Measurements from ENCODE around the gene HMCN1.

The HMCN1 gene

GRCh38 chr1:185864331-185864730 is 130.1 kb downstream of the HMCN1 start:
- DNase-seq (ENCODE audit: low read depth), result no peak
- H3K4me3 ChIP-seq (ENCODE audit: low read depth, low read length), result no peak overlapping the region
- TF ChIP-seq, protein P1, sequence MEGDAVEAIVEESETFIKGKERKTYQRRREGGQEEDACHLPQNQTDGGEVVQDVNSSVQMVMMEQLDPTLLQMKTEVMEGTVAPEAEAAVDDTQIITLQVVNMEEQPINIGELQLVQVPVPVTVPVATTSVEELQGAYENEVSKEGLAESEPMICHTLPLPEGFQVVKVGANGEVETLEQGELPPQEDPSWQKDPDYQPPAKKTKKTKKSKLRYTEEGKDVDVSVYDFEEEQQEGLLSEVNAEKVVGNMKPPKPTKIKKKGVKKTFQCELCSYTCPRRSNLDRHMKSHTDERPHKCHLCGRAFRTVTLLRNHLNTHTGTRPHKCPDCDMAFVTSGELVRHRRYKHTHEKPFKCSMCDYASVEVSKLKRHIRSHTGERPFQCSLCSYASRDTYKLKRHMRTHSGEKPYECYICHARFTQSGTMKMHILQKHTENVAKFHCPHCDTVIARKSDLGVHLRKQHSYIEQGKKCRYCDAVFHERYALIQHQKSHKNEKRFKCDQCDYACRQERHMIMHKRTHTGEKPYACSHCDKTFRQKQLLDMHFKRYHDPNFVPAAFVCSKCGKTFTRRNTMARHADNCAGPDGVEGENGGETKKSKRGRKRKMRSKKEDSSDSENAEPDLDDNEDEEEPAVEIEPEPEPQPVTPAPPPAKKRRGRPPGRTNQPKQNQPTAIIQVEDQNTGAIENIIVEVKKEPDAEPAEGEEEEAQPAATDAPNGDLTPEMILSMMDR (IDR thresholded peaks at IDR 0.05; ENCODE audit: control insufficient read depth, extremely low read depth, insufficient read depth), result no peak

- DNase-seq (ENCODE audit: low read depth), result no peak
- H3K4me3 ChIP-seq (ENCODE audit: low read depth, low read length), result no peak overlapping the region
- TF ChIP-seq, protein P1 (IDR thresholded peaks at IDR 0.05; ENCODE audit: control insufficient read depth, extremely low read depth, insufficient read depth), result no peak
These were observed 130.8 kb downstream of the HMCN1 start for GRCh38 chr1:185864889-185865517.

GRCh38 chr1:185869590-185869989 is 135.4 kb downstream of the HMCN1 start:
- TF ChIP-seq, protein P1 (IDR thresholded peaks at IDR 0.05; ENCODE audit: control insufficient read depth, extremely low read depth, insufficient read depth), result no peak
- no peak overlapping the region for H3K4me3 ChIP-seq (ENCODE audit: low read depth, low read length)
- no peak for DNase-seq (ENCODE audit: low read depth)

- TF ChIP-seq, protein P1 (IDR thresholded peaks at IDR 0.05; ENCODE audit: control insufficient read depth, extremely low read depth, insufficient read depth), result no peak
- no peak overlapping the region for H3K4me3 ChIP-seq (ENCODE audit: low read depth, low read length)
- no peak for DNase-seq (ENCODE audit: low read depth)
These were observed 137.5 kb downstream of the HMCN1 start for GRCh38 chr1:185871627-185872150.

GRCh38 chr1:185874246-185874645 is 140.1 kb downstream of the HMCN1 start:
- H3K4me3 ChIP-seq (ENCODE audit: low read depth, low read length), result no peak overlapping the region
- DNase-seq (ENCODE audit: low read depth), result no peak
- TF ChIP-seq, protein P1 (IDR thresholded peaks at IDR 0.05; ENCODE audit: control insufficient read depth, extremely low read depth, insufficient read depth), result no peak

GRCh38 chr1:185880330-185880729 is 146.1 kb downstream of the HMCN1 start:
- H3K4me3 ChIP-seq (ENCODE audit: low read depth, low read length), result no peak overlapping the region
- TF ChIP-seq, protein P1 (IDR thresholded peaks at IDR 0.05; ENCODE audit: control insufficient read depth, extremely low read depth, insufficient read depth), result no peak
- DNase-seq (ENCODE audit: low read depth), result no peak

Data from LNCaP clone FGC (cell line).